ENCODE results near the gene MRFAP1L1.

MRFAP1L1 gene

GRCh38 chr4:6660430-6660829 lies 49.2 kb downstream of the MRFAP1L1 start:
- Histone ChIP-seq H3K4me1 (ENCODE audit: control insufficient read depth, insufficient read depth, low read length) (no peaks in the 10 kb centered on the region), H3K9me3 (ENCODE audit: control insufficient read depth, insufficient read depth, low read depth, low read length) (no peaks in the 10 kb centered on the region), H3K36me3 (ENCODE audit: control insufficient read depth in 2 of 2, insufficient read depth in 1 of 2, low read length in 2 of 2) (no peaks in the 10 kb centered on the region), H3K27ac (ENCODE audit: extremely low read depth, low read depth, low read length) (no peak overlapping the region), H3K4me3 (ENCODE audit: low read depth, low read length) (no peak overlapping the region)
- ChIA-PET CTCF (no interaction called here), POLR2A (interaction anchor here (1.0 kb wide), 1 partner anchor 13 kb away, joined by 3 read pairs; a partner anchor contains a TSS)
- TF ChIP-seq ZNF366 (tag by site-specific recombination; conservative IDR thresholded peaks at IDR 0.05) (peak; percentile 53), SP3 (tag by site-specific recombination; IDR thresholded peaks at IDR 0.05) (peak; percentile 90), ZFHX2 (tag by site-specific recombination; conservative IDR thresholded peaks at IDR 0.05) (peak; percentile 99), ZNF10 (tag by site-specific recombination; IDR thresholded peaks at IDR 0.05) (no peak), HOXD13 (CRISPR knock-in tag; IDR thresholded peaks at IDR 0.05; ENCODE audit: borderline replicate concordance) (no peak), ZNF513 (tag by site-specific recombination; IDR thresholded peaks at IDR 0.05) (peak; percentile 76), EGR2 (tag by site-specific recombination; IDR thresholded peaks at IDR 0.05; ENCODE audit: low read depth) (peak; percentile 100)

- ChIA-PET CTCF (interaction anchor here (0.6 kb wide), 1 partner anchor 653 kb away, joined by 3 read pairs; no protein-coding TSS in a partner anchor), POLR2A (interaction anchor here (1.0 kb wide), 1 partner anchor 14 kb away, joined by 3 read pairs; a partner anchor contains a TSS)
- Histone ChIP-seq H3K36me3 (ENCODE audit: control insufficient read depth in 2 of 2, insufficient read depth in 1 of 2, low read length in 2 of 2) (no peaks in the 10 kb centered on the region), H3K4me1 (ENCODE audit: control insufficient read depth, insufficient read depth, low read length) (no peaks in the 10 kb centered on the region), H3K9me3 (ENCODE audit: control insufficient read depth, insufficient read depth, low read depth, low read length) (no peaks in the 10 kb centered on the region), H3K27ac (ENCODE audit: extremely low read depth, low read depth, low read length) (no peak overlapping the region), H3K4me3 (ENCODE audit: low read depth, low read length) (no peak overlapping the region)
- TF ChIP-seq ZNF837 (tag by site-specific recombination; IDR thresholded peaks at IDR 0.05), result no peak
- TF ChIP-seq ZNF510 (tag by site-specific recombination; IDR thresholded peaks at IDR 0.05; ENCODE audit: insufficient replicate concordance), result no peak
- TF ChIP-seq ZNF660 (tag by site-specific recombination; IDR thresholded peaks at IDR 0.05), result no peak
- no peak for TF ChIP-seq ZNF280D (tag by site-specific recombination; IDR thresholded peaks at IDR 0.05)
- TF ChIP-seq ZNF37A (tag by site-specific recombination; IDR thresholded peaks at IDR 0.05), result no peak
- TF ChIP-seq ZNF792 (tag by site-specific recombination; IDR thresholded peaks at IDR 0.05), result no peak
- no peak for TF ChIP-seq ZNF169 (tag by site-specific recombination; IDR thresholded peaks at IDR 0.05)
- no peak for TF ChIP-seq ZNF629 (tag by site-specific recombination; IDR thresholded peaks at IDR 0.05)
- TF ChIP-seq WT1 (tag by site-specific recombination; IDR thresholded peaks at IDR 0.05), result no peak
- TF ChIP-seq ZBTB48 (tag by site-specific recombination; IDR thresholded peaks at IDR 0.05), result no peak
- no peak for TF ChIP-seq ZNF202 (tag by site-specific recombination; IDR thresholded peaks at IDR 0.05; ENCODE audit: borderline replicate concordance)
- no peak for TF ChIP-seq MEIS1 (CRISPR knock-in tag; IDR thresholded peaks at IDR 0.05; ENCODE audit: borderline replicate concordance)
- TF ChIP-seq ZSCAN18 (tag by site-specific recombination; IDR thresholded peaks at IDR 0.05), result no peak
- no peak for TF ChIP-seq TCF7L2 (IDR thresholded peaks at IDR 0.05; ENCODE audit: borderline replicate concordance, low read depth, low read length)
- no peak for TF ChIP-seq ZNF248 (tag by site-specific recombination; IDR thresholded peaks at IDR 0.05)
- TF ChIP-seq KLF17 (tag by site-specific recombination; IDR thresholded peaks at IDR 0.05), result no peak
- TF ChIP-seq ZNF423 (tag by site-specific recombination; IDR thresholded peaks at IDR 0.05), result no peak
- no peak for TF ChIP-seq ZBTB8A (tag by site-specific recombination; IDR thresholded peaks at IDR 0.05)
- no peak for TF ChIP-seq ZFP3 (tag by site-specific recombination; IDR thresholded peaks at IDR 0.05; ENCODE audit: low read depth)
Measured at GRCh38 chr4:6659897-6660296, 49.8 kb downstream of the MRFAP1L1 start.

Measured in HEK293 (cell line).